ENCODE results near the gene SERTAD2. TPM values are rescaled to one million over a fixed set of nuclear protein-coding genes. Genes with fewer than 3 reads are reported as not detected.
A peak's percentile ranks its signal among the peaks of the same experiment; 100 is the strongest.

The SERTAD2 gene
- total RNA-seq, 2 donors from 2014 or later: 15.6 to 23.9 TPM

- no peaks in the 10 kb centered on the region for H3K27me3 Mint-ChIP-seq
- H3K36me3 Mint-ChIP-seq: peaks cover 15% of the 10 kb centered on the region
- H3K4me3 Mint-ChIP-seq: peak overlapping the region; percentile 61
- H3K9me3 Mint-ChIP-seq: no peaks in the 10 kb centered on the region
- peaks cover 40 to 45% of the 10 kb centered on the region in 2 donors for H3K4me1 Mint-ChIP-seq (ENCODE audit: low read depth in 2 of 2)
- peak overlapping the region; percentile 35 to 49 for H3K27ac Mint-ChIP-seq
- DNase-seq (ENCODE audit: low spot score) (no peak), ATAC-seq (peak; percentile 67 to 70)
These were observed 17.5 kb downstream of the SERTAD2 start for GRCh38 chr2:64635976-64636911.

- DNase-seq (ENCODE audit: low spot score) (no peak), ATAC-seq (no peak)
- no peak overlapping the region for H3K4me3 Mint-ChIP-seq
- H3K27ac Mint-ChIP-seq: no peak overlapping the region
- H3K36me3 Mint-ChIP-seq: peaks cover 15% of the 10 kb centered on the region
- H3K27me3 Mint-ChIP-seq: no peaks in the 10 kb centered on the region
- no peaks in the 10 kb centered on the region for H3K9me3 Mint-ChIP-seq
- peaks cover 33 to 38% of the 10 kb centered on the region in 2 donors for H3K4me1 Mint-ChIP-seq (ENCODE audit: low read depth in 2 of 2)
These were observed 19.1 kb downstream of the SERTAD2 start for GRCh38 chr2:64634345-64635267.

- ATAC-seq: no peak
- Mint-ChIP-seq H3K27me3 (no peaks in the 10 kb centered on the region), H3K4me1 (ENCODE audit: low read depth in 2 of 2) (peaks cover 30 to 32% of the 10 kb centered on the region in 2 donors), H3K4me3 (no peak overlapping the region), H3K36me3 (peaks cover 15% of the 10 kb centered on the region), H3K9me3 (no peaks in the 10 kb centered on the region), H3K27ac (no peak overlapping the region)
- no peak for DNase-seq (ENCODE audit: low spot score)
These were observed 20.6 kb downstream of the SERTAD2 start for GRCh38 chr2:64632835-64633819.

GRCh38 chr2:64631771-64632170, 21.9 kb downstream of the SERTAD2 start:
- Mint-ChIP-seq H3K4me3 (no peak overlapping the region), H3K36me3 (peaks cover 15% of the 10 kb centered on the region), H3K4me1 (ENCODE audit: low read depth in 2 of 2) (peaks cover 18 to 19% of the 10 kb centered on the region in 2 donors), H3K27ac (no peak overlapping the region), H3K9me3 (no peaks in the 10 kb centered on the region), H3K27me3 (no peaks in the 10 kb centered on the region)
- no peak for DNase-seq (ENCODE audit: low spot score)
- no peak for ATAC-seq

- DNase-seq (ENCODE audit: low spot score) (no peak), ATAC-seq (no peak)
- peaks cover 8% of the 10 kb centered on the region in 2 donors for H3K4me1 Mint-ChIP-seq (ENCODE audit: low read depth in 2 of 2)
- no peaks in the 10 kb centered on the region for H3K27me3 Mint-ChIP-seq
- H3K4me3 Mint-ChIP-seq: no peak overlapping the region
- peaks cover 14% of the 10 kb centered on the region for H3K36me3 Mint-ChIP-seq
- H3K9me3 Mint-ChIP-seq: no peaks in the 10 kb centered on the region
- no peak overlapping the region for H3K27ac Mint-ChIP-seq
These were observed 23.0 kb downstream of the SERTAD2 start for GRCh38 chr2:64630752-64631151.

GRCh38 chr2:64629875-64630274, 23.8 kb downstream of the SERTAD2 start:
- H3K4me3 Mint-ChIP-seq: no peak overlapping the region
- H3K27me3 Mint-ChIP-seq: no peaks in the 10 kb centered on the region
- DNase-seq (ENCODE audit: low spot score) (peak; percentile 8), ATAC-seq (no peak)
- peaks cover 11% of the 10 kb centered on the region for H3K36me3 Mint-ChIP-seq
- H3K9me3 Mint-ChIP-seq: no peaks in the 10 kb centered on the region
- H3K27ac Mint-ChIP-seq: no peak overlapping the region
- H3K4me1 Mint-ChIP-seq (ENCODE audit: low read depth in 2 of 2): peaks cover 5 to 6% of the 10 kb centered on the region in 2 donors

GRCh38 chr2:64629329-64629781, 24.4 kb downstream of the SERTAD2 start:
- Mint-ChIP-seq H3K9me3 (no peaks in the 10 kb centered on the region), H3K4me1 (ENCODE audit: low read depth in 2 of 2) (peaks cover 4 to 6% of the 10 kb centered on the region in 2 donors), H3K27me3 (no peaks in the 10 kb centered on the region), H3K27ac (no peak overlapping the region), H3K36me3 (peaks cover 11% of the 10 kb centered on the region), H3K4me3 (no peak overlapping the region)
- DNase-seq (ENCODE audit: low spot score): no peak
- ATAC-seq: no peak

- Mint-ChIP-seq H3K4me3 (no peak overlapping the region), H3K27ac (no peak overlapping the region), H3K9me3 (no peaks in the 10 kb centered on the region), H3K27me3 (no peaks in the 10 kb centered on the region), H3K36me3 (peaks cover 5% of the 10 kb centered on the region), H3K4me1 (ENCODE audit: low read depth in 2 of 2) (no peaks in the 10 kb centered on the region)
- no peak for ATAC-seq
- DNase-seq (ENCODE audit: low spot score): peak; percentile 13
These were observed 25.6 kb downstream of the SERTAD2 start for GRCh38 chr2:64627860-64628841.

GRCh38 chr2:64626963-64627760, 26.6 kb downstream of the SERTAD2 start:
- ATAC-seq (no peak), DNase-seq (ENCODE audit: low spot score) (peak; percentile 12)
- no peaks in the 10 kb centered on the region for H3K9me3 Mint-ChIP-seq
- H3K36me3 Mint-ChIP-seq: no peaks in the 10 kb centered on the region
- no peaks in the 10 kb centered on the region for H3K4me1 Mint-ChIP-seq (ENCODE audit: low read depth in 2 of 2)
- H3K4me3 Mint-ChIP-seq: no peak overlapping the region
- H3K27me3 Mint-ChIP-seq: no peaks in the 10 kb centered on the region
- H3K27ac Mint-ChIP-seq: no peak overlapping the region

- H3K27me3 Mint-ChIP-seq: no peaks in the 10 kb centered on the region
- no peak overlapping the region for H3K27ac Mint-ChIP-seq
- H3K4me1 Mint-ChIP-seq (ENCODE audit: low read depth in 2 of 2): no peaks in the 10 kb centered on the region
- no peak overlapping the region for H3K4me3 Mint-ChIP-seq
- ATAC-seq: no peak
- peak; percentile 18 for DNase-seq (ENCODE audit: low spot score)
- H3K36me3 Mint-ChIP-seq: no peaks in the 10 kb centered on the region
- H3K9me3 Mint-ChIP-seq: no peaks in the 10 kb centered on the region
These were observed 27.4 kb downstream of the SERTAD2 start for GRCh38 chr2:64626146-64626809.
